Skeletal muscle satellite cell (primary cell): ENCODE measurements around the gene SMYD2.

ENCODE experiments used
- H3K27me3 ChIP-seq: 2 replicates; pipeline ENCODE4 v1.7.0; 2013; ENCODE audit warnings: low read length; ENCODE audit not compliant: control insufficient read depth, insufficient read depth
- H3K36me3 ChIP-seq: 2 replicates; pipeline ENCODE4 v1.7.0; 2013; ENCODE audit warnings: mild to moderate bottlenecking, control low read depth, low read length; ENCODE audit not compliant: insufficient read depth
- H3K4me1 ChIP-seq: 2 replicates; pipeline ENCODE4 v1.7.0; 2013; ENCODE audit warnings: low read length; ENCODE audit not compliant: control insufficient read depth, insufficient read depth
- H3K4me2 ChIP-seq: 2 replicates; pipeline ENCODE4 v1.7.0; 2013; ENCODE audit warnings: mild to moderate bottlenecking, low read length
- H3K4me3 ChIP-seq: 2 replicates; pipeline ENCODE4 v1.7.0; 2013; ENCODE audit warnings: low read length
- H3K9ac ChIP-seq: 2 replicates; pipeline ENCODE4 v1.7.0; 2013; ENCODE audit warnings: mild to moderate bottlenecking, low read depth, low read length, moderate library complexity
- H3K9me3 ChIP-seq: replicated peaks from 2 replicates; pipeline ENCODE4 v1.7.0; 2013; ENCODE audit warnings: mild to moderate bottlenecking, control low read depth, low read length

SMYD2 gene

GRCh38 chr1:214290424-214291037 is 9.6 kb downstream of the SMYD2 start:
- Histone ChIP-seq H3K9ac (no peak overlapping the region), H3K4me1 (no peaks in the 10 kb centered on the region), H3K4me3 (no peak overlapping the region), H3K4me2 (no peak overlapping the region), H3K36me3 (no peaks in the 10 kb centered on the region), H3K27me3 (no peaks in the 10 kb centered on the region), H3K9me3 (no peaks in the 10 kb centered on the region)

- Histone ChIP-seq H3K9me3 (no peaks in the 10 kb centered on the region), H3K4me1 (peaks cover 13% of the 10 kb centered on the region), H3K4me3 (no peak overlapping the region), H3K4me2 (no peak overlapping the region), H3K9ac (no peak overlapping the region), H3K36me3 (no peaks in the 10 kb centered on the region), H3K27me3 (no peaks in the 10 kb centered on the region)
Measured at GRCh38 chr1:214292322-214292721, 11.4 kb downstream of the SMYD2 start.

GRCh38 chr1:214295934-214296333 is 15.0 kb downstream of the SMYD2 start:
- no peak overlapping the region for H3K4me3 ChIP-seq
- no peaks in the 10 kb centered on the region for H3K36me3 ChIP-seq
- H3K4me1 ChIP-seq: peaks cover 18% of the 10 kb centered on the region
- no peak overlapping the region for H3K4me2 ChIP-seq
- H3K9ac ChIP-seq: no peak overlapping the region
- H3K9me3 ChIP-seq: no peaks in the 10 kb centered on the region
- H3K27me3 ChIP-seq: no peaks in the 10 kb centered on the region

GRCh38 chr1:214296860-214297745 is 16.1 kb downstream of the SMYD2 start:
- Histone ChIP-seq H3K9me3 (no peaks in the 10 kb centered on the region), H3K4me3 (no peak overlapping the region), H3K9ac (no peak overlapping the region), H3K36me3 (no peaks in the 10 kb centered on the region), H3K27me3 (no peaks in the 10 kb centered on the region), H3K4me1 (peaks cover 18% of the 10 kb centered on the region), H3K4me2 (peak overlapping the region; percentile 68)

GRCh38 chr1:214300149-214300780 is 19.3 kb downstream of the SMYD2 start:
- peaks cover 18% of the 10 kb centered on the region for H3K4me1 ChIP-seq
- H3K36me3 ChIP-seq: no peaks in the 10 kb centered on the region
- H3K4me2 ChIP-seq: no peak overlapping the region
- H3K4me3 ChIP-seq: no peak overlapping the region
- no peaks in the 10 kb centered on the region for H3K9me3 ChIP-seq
- no peak overlapping the region for H3K9ac ChIP-seq
- H3K27me3 ChIP-seq: no peaks in the 10 kb centered on the region

GRCh38 chr1:214301526-214301925 is 20.6 kb downstream of the SMYD2 start:
- H3K9ac ChIP-seq: no peak overlapping the region
- H3K4me2 ChIP-seq: no peak overlapping the region
- no peaks in the 10 kb centered on the region for H3K9me3 ChIP-seq
- H3K4me3 ChIP-seq: no peak overlapping the region
- H3K36me3 ChIP-seq: no peaks in the 10 kb centered on the region
- no peaks in the 10 kb centered on the region for H3K27me3 ChIP-seq
- H3K4me1 ChIP-seq: peaks cover 13% of the 10 kb centered on the region

- no peak overlapping the region for H3K9ac ChIP-seq
- no peak overlapping the region for H3K4me3 ChIP-seq
- no peaks in the 10 kb centered on the region for H3K4me1 ChIP-seq
- H3K27me3 ChIP-seq: no peaks in the 10 kb centered on the region
- H3K36me3 ChIP-seq: no peaks in the 10 kb centered on the region
- H3K9me3 ChIP-seq: no peaks in the 10 kb centered on the region
- no peak overlapping the region for H3K4me2 ChIP-seq
Measured at GRCh38 chr1:214303141-214303930, 22.4 kb downstream of the SMYD2 start.

GRCh38 chr1:214305164-214305751 is 24.3 kb downstream of the SMYD2 start:
- H3K27me3 ChIP-seq: no peaks in the 10 kb centered on the region
- H3K9ac ChIP-seq: no peak overlapping the region
- H3K4me2 ChIP-seq: no peak overlapping the region
- no peaks in the 10 kb centered on the region for H3K9me3 ChIP-seq
- no peak overlapping the region for H3K4me3 ChIP-seq
- H3K4me1 ChIP-seq: no peaks in the 10 kb centered on the region
- H3K36me3 ChIP-seq: no peaks in the 10 kb centered on the region

GRCh38 chr1:214306269-214306668 is 25.3 kb downstream of the SMYD2 start:
- Histone ChIP-seq H3K4me1 (no peaks in the 10 kb centered on the region), H3K36me3 (no peaks in the 10 kb centered on the region), H3K27me3 (no peaks in the 10 kb centered on the region), H3K9ac (no peak overlapping the region), H3K4me2 (no peak overlapping the region), H3K9me3 (no peaks in the 10 kb centered on the region), H3K4me3 (no peak overlapping the region)

- no peak overlapping the region for H3K9ac ChIP-seq
- no peaks in the 10 kb centered on the region for H3K36me3 ChIP-seq
- H3K9me3 ChIP-seq: no peaks in the 10 kb centered on the region
- no peaks in the 10 kb centered on the region for H3K4me1 ChIP-seq
- H3K4me3 ChIP-seq: no peak overlapping the region
- H3K4me2 ChIP-seq: no peak overlapping the region
- H3K27me3 ChIP-seq: no peaks in the 10 kb centered on the region
Measured at GRCh38 chr1:214310010-214310409, 29.1 kb downstream of the SMYD2 start.
